HG03575 (cell line): ENCODE measurements around the gene FNIP1.
"Not testable (repeated sequence)": the region's sequence is repeated elsewhere in the genome, so short reads cannot be mapped to it uniquely, and the experiment has no call there.

Experiments used
- ATAC-seq: cut with Tn5 transposase; IDR thresholded peaks from one replicate; pipeline ENCODE4 v1.9.1; 2021; ENCODE audit not compliant: unreplicated experiment, insufficient number of reproducible peaks, low FRiP score; ENCODE audit errors: extremely low read depth

FNIP1 gene

DNA sequence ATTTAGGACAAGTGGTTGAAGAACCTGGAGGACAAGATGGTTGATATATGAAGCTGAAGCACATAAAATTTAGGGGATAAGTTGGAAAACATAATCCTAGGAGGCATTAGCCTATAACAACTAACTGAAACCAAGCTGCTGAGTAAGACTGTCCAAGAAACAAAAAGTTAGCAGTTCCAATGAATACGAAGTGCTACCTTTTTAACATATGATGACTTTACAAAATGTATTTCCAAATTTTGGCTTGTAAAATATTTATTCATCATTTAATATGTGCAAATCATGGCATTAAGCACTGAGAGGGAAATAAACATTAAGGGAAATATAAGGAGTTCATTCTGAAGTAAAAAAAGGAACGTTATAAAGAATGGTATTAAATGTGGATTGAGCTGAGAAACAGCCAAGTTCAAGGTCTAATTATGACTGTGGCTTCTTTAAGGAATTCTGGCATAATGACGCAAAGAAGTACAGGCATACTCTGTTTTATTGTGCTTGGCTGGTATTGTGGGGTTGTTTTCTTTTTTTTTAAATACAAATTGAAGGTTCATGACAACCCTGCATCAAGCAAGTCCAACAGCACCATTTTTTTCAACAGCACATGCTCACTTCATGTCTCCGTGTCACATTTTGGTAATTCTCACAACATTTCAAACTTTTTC is 169.5 kb downstream of the FNIP1 start:
- no peak for ATAC-seq

DNA sequence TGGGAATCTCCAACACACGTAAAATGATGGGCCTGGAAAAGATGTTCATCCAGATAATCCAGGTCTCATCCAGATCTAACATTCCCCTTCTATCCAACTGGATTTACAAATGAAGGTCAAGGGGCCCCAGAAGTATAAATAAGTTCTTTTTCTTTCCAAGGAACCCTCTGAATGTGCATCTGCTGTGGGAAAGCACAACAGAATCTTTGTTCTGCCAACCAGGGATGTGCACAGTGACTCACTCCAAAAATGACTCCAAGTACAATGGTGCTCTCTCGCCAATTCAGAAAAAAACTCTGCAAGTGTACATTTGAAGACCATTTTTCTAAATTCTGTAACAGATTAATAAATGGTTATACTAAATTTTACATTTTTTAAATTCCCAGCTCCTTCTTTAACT is 174.2 kb downstream of the FNIP1 start:
- ATAC-seq = no peak

DNA sequence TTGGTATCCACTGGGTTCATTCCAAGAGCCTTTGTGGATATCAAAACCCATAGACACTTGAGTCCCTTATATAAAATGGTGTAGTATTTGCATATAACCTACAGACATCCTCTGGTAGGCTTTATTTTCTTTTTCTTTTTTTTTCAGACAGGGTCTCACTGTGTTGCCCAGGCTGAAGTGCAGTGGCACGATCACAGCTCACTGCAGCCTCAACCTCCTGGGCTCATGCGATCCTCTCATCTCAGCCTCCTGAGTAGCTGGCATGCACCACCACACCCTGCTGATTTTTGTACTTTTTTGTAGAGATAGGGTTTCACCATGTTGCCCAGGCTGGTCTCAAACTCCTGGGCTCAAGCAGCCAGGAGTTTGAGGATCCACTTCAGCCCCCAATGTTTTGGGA is 175.7 kb downstream of the FNIP1 start:
- ATAC-seq = not testable (repeated sequence)

DNA sequence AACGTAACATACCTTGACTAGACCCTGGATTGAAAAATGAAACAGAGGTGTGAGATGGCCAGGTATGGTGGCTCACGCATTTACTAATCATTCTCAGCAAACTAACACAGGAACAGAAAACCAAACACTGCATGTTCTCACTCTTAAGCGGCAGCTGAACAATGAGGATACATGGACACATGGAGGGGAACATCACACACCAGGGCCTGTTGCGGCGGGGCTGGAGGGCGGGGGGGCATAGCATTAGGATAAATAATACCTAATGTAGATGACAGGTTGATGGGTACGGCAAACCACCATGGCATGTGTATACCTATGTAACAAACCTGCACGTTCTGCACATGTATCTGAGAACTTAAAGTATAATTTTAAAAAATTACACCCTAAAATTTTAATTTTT is 177.7 kb downstream of the FNIP1 start:
- no peak for ATAC-seq

DNA sequence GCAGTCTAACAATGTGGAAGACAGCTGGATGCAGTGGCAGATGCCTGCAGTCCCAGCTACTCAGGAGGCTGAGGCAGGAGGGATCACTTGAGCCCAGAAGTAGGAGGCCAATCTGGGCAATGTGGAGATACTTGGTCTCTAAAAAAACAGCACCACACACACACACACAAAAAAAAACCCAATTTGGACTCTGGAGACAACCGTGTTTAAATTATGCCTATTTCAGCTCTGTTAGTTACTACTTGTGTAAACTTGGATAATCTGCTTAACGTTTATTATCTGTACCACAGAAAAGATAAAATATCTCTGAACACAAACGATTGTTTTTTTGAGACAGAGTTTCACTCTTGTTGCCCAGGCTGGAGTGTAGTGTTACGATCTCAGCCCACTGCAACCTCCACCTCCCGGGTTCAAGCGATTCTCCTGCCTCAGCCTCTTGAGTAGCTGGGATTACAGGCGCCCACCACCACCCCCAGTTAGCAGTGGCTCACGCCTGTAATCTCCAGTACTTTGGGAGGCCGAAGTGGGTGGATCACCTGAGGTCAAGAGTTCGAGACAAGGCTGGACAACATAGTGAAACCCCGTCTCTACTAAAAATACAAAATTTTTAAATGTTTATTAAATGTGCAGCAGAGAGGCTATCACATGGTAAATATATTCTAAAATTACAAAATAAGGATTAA is 179.5 kb downstream of the FNIP1 start:
- no peak for ATAC-seq

DNA sequence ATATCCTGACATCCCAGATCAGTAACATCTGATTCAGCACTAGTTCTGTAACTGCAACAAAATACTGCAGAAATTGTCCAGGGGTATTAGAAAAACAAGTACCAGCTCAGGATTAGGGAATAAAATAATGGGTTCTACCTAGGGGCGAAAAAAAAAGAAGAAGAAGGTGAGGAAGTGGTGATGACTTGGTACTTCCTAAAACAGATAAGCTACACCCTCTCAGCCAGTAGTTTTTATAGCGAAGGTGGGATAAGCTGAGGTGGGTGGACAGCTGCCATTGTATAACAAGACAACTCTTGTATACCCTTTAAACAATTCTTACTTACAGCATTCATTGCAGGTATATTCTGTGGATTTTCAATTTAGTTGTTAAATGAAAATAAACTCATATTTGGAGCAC is 180.9 kb downstream of the FNIP1 start:
- no peak for ATAC-seq

DNA sequence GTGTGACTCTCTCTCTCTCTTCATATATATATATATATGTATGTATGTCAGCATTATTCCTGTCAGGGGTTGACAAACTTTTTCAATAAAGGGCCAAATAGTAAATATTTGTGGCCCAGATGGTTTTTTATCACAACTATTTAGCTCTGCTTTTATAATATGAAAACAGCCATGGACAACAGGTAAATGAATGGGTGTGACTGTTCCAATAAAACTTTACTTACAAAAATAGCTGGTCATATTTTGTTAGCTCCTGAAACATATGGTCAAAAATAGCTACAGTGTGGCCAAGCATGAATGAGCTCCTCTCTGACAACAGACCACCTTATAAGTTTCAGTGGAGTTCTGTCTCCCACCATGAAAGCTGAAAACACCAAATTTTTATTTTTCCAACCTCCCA is 183.4 kb downstream of the FNIP1 start:
- ATAC-seq = no peak

DNA sequence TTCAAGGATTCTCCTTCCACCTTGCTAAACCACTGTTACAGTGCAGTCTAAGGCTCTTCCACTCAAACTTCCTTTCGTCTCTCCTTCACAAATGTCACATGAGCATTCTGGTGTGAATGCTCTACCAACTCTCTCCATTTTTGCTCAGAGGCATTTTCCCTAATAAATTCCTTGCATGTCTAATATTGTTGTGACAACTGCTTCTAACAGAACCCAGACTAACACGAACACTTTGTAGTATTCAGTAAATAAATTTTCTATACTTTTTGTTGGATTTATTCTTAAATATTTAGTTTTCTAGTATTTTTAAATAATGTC is 185.8 kb downstream of the FNIP1 start:
- no peak for ATAC-seq

DNA sequence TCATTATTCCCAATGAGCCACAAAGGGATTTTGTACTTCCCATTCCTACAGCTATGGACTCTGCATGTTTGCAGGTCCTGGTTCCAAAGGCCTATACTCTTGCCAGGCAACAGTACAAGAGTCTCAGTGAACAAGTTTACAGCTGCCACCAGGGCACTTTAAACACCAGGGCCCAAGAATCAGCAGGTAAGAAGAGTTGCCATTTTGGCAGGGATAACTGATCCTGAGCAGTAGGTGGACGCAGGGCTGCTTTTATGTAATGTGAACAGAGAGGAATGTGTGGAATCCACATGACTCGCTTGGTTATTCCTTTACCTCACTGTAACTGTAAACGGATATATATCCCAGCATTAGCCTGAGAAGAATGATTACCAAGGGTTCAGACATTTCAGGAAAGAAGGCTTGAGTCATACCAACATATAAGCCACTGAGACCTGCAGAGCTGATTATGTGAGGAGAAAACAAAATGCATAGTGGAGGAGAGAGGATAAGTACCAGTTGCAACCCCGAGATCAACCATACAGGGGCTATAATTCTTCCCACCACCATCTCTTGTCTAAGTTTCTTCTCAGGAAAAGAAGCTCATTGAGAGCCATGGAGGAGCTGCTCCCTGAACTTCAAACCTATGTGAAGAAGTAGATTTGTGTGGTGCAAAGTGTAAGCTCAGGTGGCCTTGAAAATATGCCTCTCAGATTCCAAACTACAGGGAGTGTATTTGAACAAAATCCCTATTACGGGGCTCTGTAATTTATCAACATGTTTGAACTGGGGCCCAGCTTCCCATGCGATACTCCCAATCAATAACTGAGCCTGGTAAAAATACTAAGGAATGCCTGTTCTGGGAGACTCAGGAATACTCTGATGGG is 186.4 kb downstream of the FNIP1 start:
- no peak for ATAC-seq

DNA sequence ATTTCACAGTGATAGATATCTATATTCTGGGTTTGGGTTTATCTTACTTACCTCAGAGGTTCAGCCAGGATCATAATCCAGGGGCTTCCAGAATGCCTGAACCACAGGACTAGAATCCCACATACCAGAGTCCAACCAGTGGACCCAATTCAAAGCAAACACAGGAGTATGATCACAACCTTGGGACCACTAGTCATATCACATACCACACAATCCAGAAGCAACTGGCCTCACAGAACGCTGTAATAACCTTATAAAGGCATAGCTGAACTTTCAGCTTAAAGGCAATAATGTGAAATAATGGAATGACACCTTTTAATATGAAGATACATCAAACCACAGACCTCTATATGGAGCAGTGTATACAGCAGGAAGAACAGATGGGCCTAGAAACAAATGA is 187.0 kb downstream of the FNIP1 start:
- ATAC-seq = no peak

DNA sequence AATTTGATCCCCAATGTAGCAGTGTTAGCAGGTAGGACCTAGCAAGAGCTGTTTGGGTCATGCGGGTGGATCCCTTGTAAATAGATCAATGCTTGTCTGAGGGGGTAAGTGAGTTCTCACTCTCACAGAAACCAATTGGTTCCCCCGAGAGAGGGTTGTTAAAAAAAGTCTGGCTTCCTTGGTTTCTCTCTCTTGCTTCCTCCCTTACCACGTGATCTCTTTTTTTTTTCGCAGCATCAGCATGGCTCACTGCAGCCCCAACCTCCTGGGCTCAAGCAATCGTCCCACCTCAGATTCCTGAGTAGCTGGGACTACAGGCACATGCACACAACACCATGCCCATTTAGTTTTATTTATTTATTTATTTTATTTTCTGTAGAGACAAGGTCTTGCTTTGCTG is 188.2 kb downstream of the FNIP1 start:
- no peak for ATAC-seq

DNA sequence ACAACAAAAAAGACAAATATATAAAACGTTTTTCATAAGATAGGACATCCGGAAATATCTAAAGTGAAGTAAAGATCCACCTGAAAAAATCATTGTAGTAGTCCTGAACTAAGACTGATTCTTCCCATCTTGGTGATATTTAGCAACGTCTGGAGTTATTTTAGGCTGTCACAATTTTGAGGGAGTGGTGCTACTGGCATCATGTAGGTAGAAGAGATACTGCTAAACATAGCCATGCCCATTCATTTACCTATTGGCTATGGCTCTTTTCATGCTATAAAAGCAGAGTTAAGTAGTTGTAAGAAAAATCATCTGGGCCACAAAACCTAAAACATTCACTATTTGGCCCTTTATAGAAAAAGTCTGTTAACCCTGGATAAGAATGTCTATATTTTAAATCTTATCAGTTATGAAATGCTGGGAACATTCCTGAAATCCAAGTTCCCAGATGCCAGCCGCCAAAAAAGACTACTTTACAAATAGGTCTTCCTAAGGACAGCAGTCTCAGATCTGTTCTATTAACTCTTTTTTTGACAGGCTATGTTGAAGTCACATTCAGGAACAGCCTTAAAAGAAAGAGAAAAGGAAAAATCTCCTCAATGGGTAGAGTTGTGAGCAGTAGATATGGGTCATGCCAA is 188.8 kb downstream of the FNIP1 start:
- no peak for ATAC-seq

DNA sequence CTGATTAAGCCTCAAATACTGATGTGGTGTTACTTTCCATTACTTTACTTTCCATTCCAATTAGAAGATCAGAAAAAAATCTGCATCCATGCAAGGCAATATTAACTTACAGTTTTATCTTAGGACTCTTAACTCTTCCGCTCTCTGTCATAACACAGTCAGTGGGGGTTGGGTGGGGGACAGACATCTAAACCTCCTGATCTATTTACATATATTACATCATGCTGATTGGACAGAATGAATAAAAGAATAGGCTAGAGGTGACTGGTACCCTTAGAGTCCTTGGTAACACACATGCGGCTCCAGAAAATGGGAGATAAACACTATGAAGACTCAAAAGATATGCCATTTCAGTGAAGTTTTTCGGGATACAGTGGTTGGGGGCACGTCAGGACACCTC is 189.4 kb downstream of the FNIP1 start:
- no peak for ATAC-seq

DNA sequence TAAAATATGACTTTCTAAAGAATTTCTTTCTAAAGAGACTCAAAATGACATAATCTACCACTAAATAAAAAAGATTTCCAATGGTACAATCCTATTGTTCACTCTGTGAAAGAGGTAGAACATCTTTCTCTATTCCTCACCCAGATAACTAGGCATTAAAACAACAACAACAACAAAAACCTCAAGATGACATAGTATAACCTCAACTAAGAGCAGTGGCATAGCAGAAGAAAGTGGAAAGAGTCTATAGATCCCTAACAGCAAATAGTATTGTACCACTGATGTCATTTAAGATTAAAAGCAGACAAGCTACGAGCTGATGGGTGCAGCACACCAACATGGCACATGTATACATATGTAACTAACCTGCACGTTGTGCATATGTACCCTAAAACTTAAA is 191.7 kb downstream of the FNIP1 start:
- ATAC-seq = no peak

DNA sequence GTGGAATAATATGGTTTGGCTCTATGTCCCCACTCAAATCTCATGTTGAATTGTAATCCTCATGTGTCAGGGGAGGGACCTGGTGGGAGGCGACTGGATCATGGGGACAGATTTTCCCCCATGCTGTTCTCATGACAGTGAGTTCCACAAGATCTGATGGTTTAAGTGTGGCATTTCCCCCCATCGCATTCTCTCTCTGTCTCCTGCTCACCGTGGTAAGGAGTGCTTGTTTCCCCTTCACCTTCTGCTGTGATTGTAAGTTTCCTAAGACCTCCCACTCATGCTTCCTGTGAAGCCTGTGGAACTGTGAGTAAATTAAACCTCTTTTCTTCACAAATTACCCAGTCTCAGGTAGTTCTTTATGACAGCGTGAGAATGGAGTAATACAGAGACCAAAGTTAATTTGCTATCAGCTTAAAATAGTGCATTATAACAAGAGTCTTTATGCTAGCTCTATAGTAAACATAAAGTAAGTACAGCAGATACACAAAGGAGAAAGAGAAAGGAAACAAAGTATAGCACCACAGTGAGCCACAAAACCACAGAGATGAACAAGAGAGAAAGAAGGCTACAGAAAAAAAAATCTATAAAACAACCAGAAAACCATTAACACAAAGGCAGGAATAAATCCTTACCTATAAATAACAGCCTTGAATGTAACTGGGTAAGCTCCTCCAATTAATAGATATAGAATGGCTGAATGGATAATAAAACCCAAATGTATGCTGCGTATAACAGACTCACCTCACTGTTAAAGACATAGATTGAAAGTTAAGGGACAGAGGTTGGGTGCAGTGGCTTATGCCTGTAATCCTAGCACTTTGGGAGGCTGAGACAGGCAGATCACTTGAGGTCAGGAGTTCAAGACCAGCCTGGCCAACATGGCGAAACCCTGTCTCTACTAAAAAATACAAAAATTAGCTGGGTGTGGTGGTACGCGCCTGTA is 201.5 kb downstream of the FNIP1 start:
- ATAC-seq = no peak

DNA sequence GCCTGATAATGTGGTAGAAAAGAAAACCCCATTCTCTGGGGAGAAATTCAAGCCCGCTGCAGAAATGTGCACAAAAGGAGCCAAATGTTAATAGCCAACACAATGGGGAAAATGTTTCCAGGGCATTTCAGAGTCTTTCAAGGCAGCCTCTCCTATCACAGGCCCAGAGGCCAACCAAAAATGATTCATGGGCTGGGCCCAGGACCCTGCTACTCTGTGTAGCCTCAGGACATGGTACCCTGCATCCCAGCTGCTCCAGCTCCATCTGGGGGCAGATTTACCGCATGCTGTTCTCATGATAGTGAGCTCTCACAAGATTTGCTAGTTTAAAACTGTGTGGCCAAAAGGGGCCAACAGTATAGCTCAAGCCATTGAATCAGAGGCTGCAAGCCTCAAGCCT is 202.9 kb downstream of the FNIP1 start:
- ATAC-seq = no peak

DNA sequence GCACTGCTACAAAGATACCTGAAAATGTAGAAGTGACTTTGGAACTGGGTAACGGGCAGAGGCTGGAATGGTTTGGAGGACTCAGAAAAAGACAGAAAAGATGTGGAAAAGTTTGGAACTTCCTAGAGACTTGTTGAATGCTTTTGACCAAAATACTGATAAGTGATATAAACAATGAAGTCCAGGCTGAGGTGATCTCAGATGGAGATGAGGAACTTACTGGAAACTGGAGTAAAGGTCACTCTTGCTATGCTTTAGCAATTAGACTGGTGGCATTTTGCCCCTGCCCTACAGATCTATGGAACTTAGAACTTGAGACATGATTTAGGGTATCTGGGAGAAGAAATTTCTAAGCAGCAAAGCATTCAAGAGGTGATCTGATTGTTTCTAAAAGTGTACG is 203.4 kb downstream of the FNIP1 start:
- not testable (repeated sequence) for ATAC-seq
